HCT116 (cell line): Measurements from ENCODE around the gene CTIF. TPM values are rescaled to one million over a fixed set of nuclear protein-coding genes. Genes with fewer than 3 reads are reported as not detected.

Source experiments
- ATAC-seq: fragments of 200-7000 bp; cut with Tn5 transposase; 2 replicates; pipeline ENCODE4 v1.9.1; 2020; ENCODE audit warnings: mild to moderate bottlenecking, moderate library complexity
- BruUV-seq: library from RNA; stranded (reverse); fragments of 400-500 nt; replicated peaks from 2 replicates; lab custom pipeline; 2021; lab: Mats Ljungman, UMichigan
- CTCF ChIA-PET: fragments of 300-600 bp; sonication (Branson Sonifier 250); formaldehyde crosslinking; loops from one replicate; lab custom pipeline; 2021; ENCODE audit warnings: antibody characterized with exemption; lab: Charles Lee
- POLR2A ChIA-PET: fragments of 300-600, 350-600 bp; sonication (Branson Sonifier 250); formaldehyde crosslinking; loops from one replicate; lab custom pipeline; 2021; ENCODE audit warnings: antibody characterized with exemption; lab: Charles Lee
- RAD21 ChIA-PET, 2 experiments: fragments of 300-600 bp; sonication (Branson Sonifier 250); formaldehyde crosslinking; loops; one replicate each; lab custom pipeline; 2023; ENCODE audit warnings: low total read pairs in 2 of 2; ENCODE audit not compliant: uncharacterized antibody in 2 of 2, unreplicated experiment in 2 of 2, low non-redundant PET in 1 of 2; lab: Charles Lee
- DNase-seq: peaks from one replicate; pipeline ENCODE4 v3.0.0-alpha.2; 2010; ENCODE audit warnings: low read depth, low spot score
- H2AFZ ChIP-seq: fragments of 200-600 bp; shearing (Covaris generic), sonication (generic); 2 replicates; pipeline ENCODE4 v1.6.1; 2017; ENCODE audit warnings: low read depth, mixed run types, mixed read lengths, antibody characterized with exemption, low read length; ENCODE audit not compliant: poor library complexity, severe bottlenecking
- H3K27ac ChIP-seq: 2 replicates; pipeline ENCODE4 v1.5.1; 2012; ENCODE audit warnings: low read depth, low read length
- H3K27me3 ChIP-seq: fragments of 200-600 bp; sonication (generic); 2 replicates; pipeline ENCODE4 v1.6.1; 2016; ENCODE audit warnings: mixed run types, low read length, mixed read lengths; ENCODE audit not compliant: insufficient read depth
- H3K36me3 ChIP-seq, 2 experiments: fragments of 200-500 bp in 1 of 2; fragments of 200-600 bp in 1 of 2; sonication (Bioruptor generic) in 1 of 2; sonication (generic) in 1 of 2; 2 replicates each; pipeline versions ENCODE4 v1.5.1 to v1.6.1; 2014 to 2016; ENCODE audit warnings: low read length in 2 of 2, inconsistent platforms in 1 of 2, mixed read lengths in 1 of 2, mixed run types in 1 of 2; ENCODE audit not compliant: insufficient read depth in 2 of 2, control insufficient read depth in 1 of 2
- H3K4me1 ChIP-seq, 2 experiments: fragments of 200-600 bp in 1 of 2; sonication (generic) in 1 of 2; 2 replicates each; pipeline versions ENCODE4 v1.5.1 to v1.6.1; 2012 to 2017; ENCODE audit warnings: low read length in 2 of 2, inconsistent platforms in 1 of 2, mild to moderate bottlenecking in 1 of 2, mixed read lengths in 1 of 2, mixed run types in 1 of 2, moderate library complexity in 1 of 2; ENCODE audit not compliant: insufficient read depth in 2 of 2, control insufficient read depth in 1 of 2
- H3K4me2 ChIP-seq: fragments of 200-600 bp; sonication (generic); 2 replicates; pipeline ENCODE4 v1.6.1; 2017; ENCODE audit warnings: mixed run types, low read length, mixed read lengths
- H3K4me3 ChIP-seq, 2 experiments: fragments of 200-600 bp in 1 of 2; sonication (generic) in 1 of 2; replicated peaks in 1 of 2; 2 replicates each; pipeline ENCODE4 v1.5.1; 2011 to 2016; ENCODE audit warnings: low read length in 2 of 2, control low read depth in 1 of 2, low read depth in 1 of 2, mild to moderate bottlenecking in 1 of 2, mixed read lengths in 1 of 2, mixed run types in 1 of 2
- H3K79me2 ChIP-seq: fragments of 200-600 bp; sonication (generic); 2 replicates; pipeline ENCODE4 v1.6.1; 2017; ENCODE audit warnings: mild to moderate bottlenecking, mixed run types, low read length, moderate library complexity, mixed read lengths; ENCODE audit not compliant: insufficient read depth
- H3K9ac ChIP-seq: fragments of 200-600 bp; sonication (generic); 2 replicates; pipeline ENCODE4 v1.6.1; 2016; ENCODE audit warnings: low read length, mixed read lengths
- H3K9me2 ChIP-seq: fragments of 200-600 bp; sonication (generic), shearing (Covaris generic); 2 replicates; pipeline ENCODE4 v1.6.1; 2017; ENCODE audit warnings: mixed run types, mild to moderate bottlenecking, moderate library complexity; ENCODE audit not compliant: insufficient read depth
- H3K9me3 ChIP-seq, 2 experiments: fragments of 200-500 bp in 1 of 2; fragments of 200-600 bp in 1 of 2; sonication (Bioruptor generic) in 1 of 2; sonication (generic) in 1 of 2; 2 replicates each; pipeline ENCODE4 v1.6.1; 2014 to 2017; ENCODE audit warnings: low read length in 2 of 2, mixed read lengths in 2 of 2, inconsistent platforms in 1 of 2, low read depth in 1 of 2, mild to moderate bottlenecking in 1 of 2, mixed run types in 1 of 2, moderate library complexity in 1 of 2; ENCODE audit not compliant: control insufficient read depth in 1 of 2, insufficient read depth in 1 of 2
- H4K20me1 ChIP-seq: fragments of 200-600 bp; sonication (generic), shearing (Covaris generic); 2 replicates; pipeline ENCODE4 v1.6.1; 2017; ENCODE audit warnings: mixed run types, mild to moderate bottlenecking, moderate library complexity; ENCODE audit not compliant: insufficient read depth
- EGR1 ChIP-seq: IDR thresholded peaks from 2 replicates; pipeline ENCODE4 v1.6.1; 2012; ENCODE audit warnings: low read depth
- EZH2 ChIP-seq: fragments of 200-600 bp; sonication (generic); IDR thresholded peaks from 2 replicates; pipeline ENCODE4 v1.6.1; 2017; ENCODE audit warnings: antibody characterized with exemption, mixed run types
- JUND ChIP-seq: IDR thresholded peaks from 2 replicates; pipeline ENCODE4 v1.6.1; 2012
- POLR2AphosphoS5 ChIP-seq: IDR thresholded peaks from 2 replicates; pipeline ENCODE4 v1.6.1; 2011; ENCODE audit warnings: mild to moderate bottlenecking, low read depth, low read length, moderate library complexity
- RAD21 ChIP-seq: IDR thresholded peaks from 2 replicates; pipeline ENCODE4 v1.6.1; 2012; ENCODE audit warnings: low read depth, mild to moderate bottlenecking
- SIN3A ChIP-seq: IDR thresholded peaks from 2 replicates; pipeline ENCODE4 v1.6.1; 2012; ENCODE audit warnings: low read depth
- SP1 ChIP-seq: IDR thresholded peaks from 2 replicates; pipeline ENCODE4 v1.6.1; 2012; ENCODE audit warnings: low read depth
- SRF ChIP-seq: IDR thresholded peaks from 2 replicates; pipeline ENCODE4 v1.6.1; 2012; ENCODE audit warnings: low read depth
- TCF7L2 ChIP-seq: IDR thresholded peaks from 2 replicates; pipeline ENCODE4 v1.7.0; 2011; ENCODE audit warnings: borderline replicate concordance, inconsistent platforms; ENCODE audit not compliant: insufficient read depth, insufficient read length; ENCODE audit errors: extremely low read depth
- YY1 ChIP-seq: IDR thresholded peaks from 2 replicates; pipeline ENCODE4 v1.6.1; 2011; ENCODE audit warnings: low read length, low read depth, moderate library complexity, mild to moderate bottlenecking; ENCODE audit not compliant: insufficient replicate concordance; ENCODE audit errors: extremely low read depth
- ZFX ChIP-seq: fragments of 450-650 bp; IDR thresholded peaks from 2 replicates; pipeline ENCODE4 v1.6.1; 2017
- ZNF274 ChIP-seq: fragments of 200-500 bp; sonication (Bioruptor generic); IDR thresholded peaks from 2 replicates; pipeline ENCODE4 v1.6.1; 2014; ENCODE audit warnings: mild to moderate bottlenecking, low read depth, low read length, inconsistent platforms
- intact Hi-C: fragments of 100-400 bp; cut with micrococcal nuclease; formaldehyde crosslinking; loops from 2 replicates; pipeline ENCODE4 v1.10.0; 2022
- total RNA-seq: library from RNA; stranded (reverse); gene quantifications from one replicate; pipeline ENCODE4 v1.2.1, GENCODE V29; 2021; ENCODE audit not compliant: unreplicated experiment
- TF ChIP-seq, protein P1 (sequence below): IDR thresholded peaks from 2 replicates; pipeline ENCODE4 v1.6.1; 2012
- TF ChIP-seq, protein P2 (sequence below): IDR thresholded peaks from 2 replicates; pipeline ENCODE4 v1.6.1; 2011; ENCODE audit warnings: mild to moderate bottlenecking, low read length, moderate library complexity; ENCODE audit not compliant: insufficient replicate concordance; ENCODE audit errors: extremely low read depth

CTIF gene
- total RNA-seq, 1 experiment from 2014 or later = 19.7 TPM

DNA sequence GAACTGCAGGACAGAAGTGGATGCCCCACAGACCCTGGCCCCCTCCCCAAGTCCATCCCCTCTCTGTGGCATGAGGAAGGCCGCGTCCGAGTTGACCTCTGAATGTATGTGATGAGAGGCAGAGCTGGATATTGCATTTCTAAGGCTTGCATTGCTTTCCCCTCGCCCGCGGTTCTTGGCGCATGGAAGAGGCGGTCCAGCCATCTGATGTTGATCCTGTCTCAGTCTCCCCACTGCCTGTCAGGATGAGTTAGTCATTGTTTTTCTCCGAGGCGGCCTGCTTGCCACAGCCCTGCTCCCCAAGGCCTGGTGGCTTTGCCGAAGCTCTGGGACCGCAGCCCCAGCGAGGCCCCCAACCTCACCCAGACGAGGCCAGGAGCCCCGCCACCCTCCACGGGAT, 323.3 kb downstream of the CTIF start:
- peaks cover 0 to 4% of the 10 kb centered on the region in 2 experiments; a peak in 1 of 4 replicates for H3K9me3 ChIP-seq
- H2AFZ ChIP-seq = no peak overlapping the region
- no peaks in the 10 kb centered on the region for H4K20me1 ChIP-seq
- POLR2A ChIA-PET = no interaction called here
- H3K9ac ChIP-seq = no peak overlapping the region
- no peaks in the 10 kb centered on the region for H3K36me3 ChIP-seq
- H3K4me1 ChIP-seq = peaks cover 0 to 6% of the 10 kb centered on the region in 2 experiments; a peak in 1 of 4 replicates
- intact Hi-C loops = no loop called here
- ATAC-seq (no peak), DNase-seq (no peak)
- no peak overlapping the region for H3K4me2 ChIP-seq
- CTCF ChIA-PET = no interaction called here
- H3K4me3 ChIP-seq = no peak overlapping the region
- H3K27ac ChIP-seq = no peak overlapping the region
- TF ChIP-seq EGR1 = no peak
- no peak for TF ChIP-seq EZH2
- no peak for TF ChIP-seq ZFX
- TF ChIP-seq ZNF274 = no peak
- H3K79me2 ChIP-seq = no peaks in the 10 kb centered on the region
- RAD21 ChIA-PET = no interaction called here
- BruUV-seq = no TSS peak
- no peaks in the 10 kb centered on the region for H3K9me2 ChIP-seq
- no peaks in the 10 kb centered on the region for H3K27me3 ChIP-seq

DNA sequence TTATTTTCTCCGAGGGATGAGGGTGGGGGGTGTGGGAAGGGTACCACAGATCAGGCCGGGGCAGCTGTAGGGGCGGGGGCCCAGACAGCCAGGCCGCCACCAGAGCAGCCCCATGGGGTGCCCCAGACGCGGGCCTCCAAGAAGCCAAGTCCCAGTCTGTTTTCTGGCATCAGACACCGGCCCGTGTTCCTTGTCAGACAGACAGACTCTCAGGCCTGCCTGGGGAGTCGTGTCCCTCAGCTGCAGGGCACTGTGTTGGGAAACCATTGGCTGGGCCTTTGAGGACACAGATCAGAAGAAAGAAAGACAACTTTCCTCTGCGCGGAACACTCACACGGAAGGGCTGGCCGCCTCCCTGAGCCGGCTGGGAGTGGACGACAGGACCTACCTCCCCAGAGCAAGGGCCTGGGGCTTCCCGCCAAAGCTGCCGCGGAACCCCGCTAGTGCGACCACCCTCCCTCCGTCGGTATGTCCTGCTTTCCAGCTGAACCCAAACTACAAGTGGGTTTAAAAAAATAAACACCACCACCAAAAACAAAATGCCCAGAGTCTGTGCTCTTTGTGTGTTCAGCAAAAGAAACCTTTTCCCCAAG, 323.9 kb downstream of the CTIF start:
- no peaks in the 10 kb centered on the region for H4K20me1 ChIP-seq
- no peak for DNase-seq
- intact Hi-C loops = no loop called here
- RAD21 ChIA-PET = no interaction called here
- no peak for TF ChIP-seq YY1
- TF ChIP-seq EZH2 = no peak
- no peak for TF ChIP-seq RAD21
- TF ChIP-seq ZNF274 = no peak
- TF ChIP-seq, protein P1, sequence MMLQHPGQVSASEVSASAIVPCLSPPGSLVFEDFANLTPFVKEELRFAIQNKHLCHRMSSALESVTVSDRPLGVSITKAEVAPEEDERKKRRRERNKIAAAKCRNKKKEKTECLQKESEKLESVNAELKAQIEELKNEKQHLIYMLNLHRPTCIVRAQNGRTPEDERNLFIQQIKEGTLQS = no peak
- TF ChIP-seq SP1 = no peak
- TF ChIP-seq POLR2AphosphoS5 = no peak
- TF ChIP-seq, protein P2, sequence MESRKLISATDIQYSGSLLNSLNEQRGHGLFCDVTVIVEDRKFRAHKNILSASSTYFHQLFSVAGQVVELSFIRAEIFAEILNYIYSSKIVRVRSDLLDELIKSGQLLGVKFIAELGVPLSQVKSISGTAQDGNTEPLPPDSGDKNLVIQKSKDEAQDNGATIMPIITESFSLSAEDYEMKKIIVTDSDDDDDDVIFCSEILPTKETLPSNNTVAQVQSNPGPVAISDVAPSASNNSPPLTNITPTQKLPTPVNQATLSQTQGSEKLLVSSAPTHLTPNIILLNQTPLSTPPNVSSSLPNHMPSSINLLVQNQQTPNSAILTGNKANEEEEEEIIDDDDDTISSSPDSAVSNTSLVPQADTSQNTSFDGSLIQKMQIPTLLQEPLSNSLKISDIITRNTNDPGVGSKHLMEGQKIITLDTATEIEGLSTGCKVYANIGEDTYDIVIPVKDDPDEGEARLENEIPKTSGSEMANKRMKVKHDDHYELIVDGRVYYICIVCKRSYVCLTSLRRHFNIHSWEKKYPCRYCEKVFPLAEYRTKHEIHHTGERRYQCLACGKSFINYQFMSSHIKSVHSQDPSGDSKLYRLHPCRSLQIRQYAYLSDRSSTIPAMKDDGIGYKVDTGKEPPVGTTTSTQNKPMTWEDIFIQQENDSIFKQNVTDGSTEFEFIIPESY = no peak
- TF ChIP-seq SRF = no peak
- no peak for TF ChIP-seq TCF7L2
- TF ChIP-seq JUND = no peak
- no peak for TF ChIP-seq EGR1
- TF ChIP-seq ZFX = no peak
- TF ChIP-seq SIN3A = no peak
- TF ChIP-seq, all 23 proteins: peak for 0
- no peak for ATAC-seq
- BruUV-seq = no TSS peak
- H3K4me3 ChIP-seq = no peak overlapping the region
- no peaks in the 10 kb centered on the region for H3K36me3 ChIP-seq
- POLR2A ChIA-PET = no interaction called here
- no peaks in the 10 kb centered on the region for H3K9me2 ChIP-seq
- no peaks in the 10 kb centered on the region for H3K79me2 ChIP-seq
- H3K27ac ChIP-seq = no peak overlapping the region
- peaks cover 0 to 6% of the 10 kb centered on the region in 2 experiments; a peak in 1 of 4 replicates for H3K4me1 ChIP-seq
- H3K9ac ChIP-seq = no peak overlapping the region
- H2AFZ ChIP-seq = no peak overlapping the region
- peaks cover 0 to 4% of the 10 kb centered on the region in 2 experiments; a peak in 1 of 4 replicates for H3K9me3 ChIP-seq
- H3K27me3 ChIP-seq = no peaks in the 10 kb centered on the region
- CTCF ChIA-PET = no interaction called here
- H3K4me2 ChIP-seq = no peak overlapping the region
